ENCODE measurements around the gene CDK5RAP3.

Gene CDK5RAP3

GRCh38 chr17:48025040-48025903 is 54.4 kb downstream of the CDK5RAP3 start:
- DNase-seq (ENCODE audit: low read depth): peak; percentile 98

GRCh38 chr17:48025904-48026501 is 55.1 kb downstream of the CDK5RAP3 start:
- DNase-seq (ENCODE audit: low read depth): no peak

- DNase-seq (ENCODE audit: low read depth): peak; percentile 68
These were observed 55.8 kb downstream of the CDK5RAP3 start for GRCh38 chr17:48026502-48027321.

DNA sequence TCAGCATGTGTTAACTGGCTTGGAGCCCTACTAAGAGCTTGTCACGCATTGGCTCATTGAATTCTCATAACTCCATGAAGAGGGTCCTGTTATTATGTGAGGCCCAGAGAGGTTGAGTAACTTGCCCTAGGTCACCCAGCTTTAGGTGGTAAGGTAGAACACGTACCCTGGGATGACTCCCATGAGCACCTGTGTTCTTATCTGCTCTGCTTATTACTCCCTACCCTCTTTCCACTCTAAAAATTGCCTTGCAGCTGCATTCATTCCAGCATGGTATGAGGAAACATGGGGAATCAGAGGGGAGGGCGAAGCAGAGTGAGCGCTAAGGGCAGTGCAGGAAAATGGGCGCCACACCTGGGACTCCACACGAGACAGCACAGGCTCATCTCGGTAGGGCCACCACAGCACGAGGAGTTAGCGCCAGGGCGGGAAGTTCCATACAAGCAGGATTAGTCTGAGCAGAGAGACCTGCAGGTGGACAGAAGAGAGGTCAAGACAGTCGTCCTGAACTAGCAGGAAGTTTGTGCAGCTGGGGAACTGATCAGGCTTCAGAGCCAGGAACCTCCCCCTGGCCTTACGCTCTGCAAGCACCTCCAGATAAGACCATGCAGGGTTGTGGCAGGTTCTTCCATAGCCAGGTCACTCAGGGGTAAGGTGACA is 56.5 kb downstream of the CDK5RAP3 start:
- DNase-seq (ENCODE audit: low read depth): no peak

GRCh38 chr17:48028736-48029135 is 57.8 kb downstream of the CDK5RAP3 start:
- DNase-seq (ENCODE audit: low read depth): no peak

DNA sequence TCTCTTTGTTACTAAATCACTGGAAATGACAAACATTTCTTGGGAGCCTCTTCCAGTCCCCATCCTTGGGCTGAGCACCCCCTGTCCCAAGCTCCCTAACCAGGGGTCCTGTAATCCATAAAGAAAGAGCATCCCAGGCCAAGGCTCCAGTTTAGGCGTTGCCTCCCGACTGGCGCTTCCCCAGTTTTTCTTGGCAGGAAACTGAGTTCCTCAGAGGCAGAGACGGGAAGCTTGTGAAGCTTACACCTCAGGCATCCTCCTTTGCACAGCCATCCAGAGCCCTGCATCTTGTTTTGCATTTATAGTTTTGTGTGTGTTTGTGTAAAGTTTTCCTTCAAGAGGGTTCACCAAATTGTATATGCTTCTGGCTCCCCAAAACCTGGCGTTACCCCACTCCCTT is 59.6 kb downstream of the CDK5RAP3 start:
- no peak for DNase-seq (ENCODE audit: low read depth)

Data from activated T-cell treated with anti-CD3 and anti-CD28 coated beads for 48 hours (primary cell).